Measurements from ENCODE around the gene DGLUCY. TPM values are rescaled to one million over a fixed set of nuclear protein-coding genes. Genes with fewer than 3 reads are reported as not detected.
"Not testable (repeated sequence)": the region's sequence is repeated elsewhere in the genome, so short reads cannot be mapped to it uniquely, and the experiment has no call there.

DGLUCY gene
- total and polyA plus RNA-seq, 4 donors = 29.0 to 74.3 (median 52.1) TPM

GRCh38 chr14:91264151-91265150, 150.6 kb downstream of the DGLUCY start:
- 12 to 16% methylated on average over 45 to 69 of the region's 69 CpGs for WGBS, 2 donors
- TF ChIP-seq CTCF (IDR thresholded peaks at IDR 0.05; ENCODE audit: control extremely low read depth, extremely low read depth) = no peak
- Histone ChIP-seq H3K9me3 (ENCODE audit: control insufficient read depth in 4 of 4, insufficient read depth in 3 of 4, low read length in 3 of 4) (peaks cover 0 to 3% (median 0%) of the 10 kb centered on the region in 4 donors), H3K4me1 (ENCODE audit: control insufficient read depth in 5 of 5, insufficient read depth in 5 of 5, low read length in 5 of 5) (peaks cover 0 to 9% (median 7%) of the 10 kb centered on the region in 5 donors), H3K36me3 (ENCODE audit: control insufficient read depth in 4 of 4, insufficient read depth in 4 of 4, low read length in 4 of 4) (no peaks in the 10 kb centered on the region), H3K27me3 (ENCODE audit: control insufficient read depth in 3 of 3, insufficient read depth in 3 of 3, low read length in 2 of 3) (peaks cover 0 to 10% (median 7%) of the 10 kb centered on the region in 3 donors), H3K9ac (ENCODE audit: insufficient read depth in 1 of 2, low read length in 2 of 2) (no peak overlapping the region), H3K27ac (ENCODE audit: low read depth in 1 of 2, low read length in 1 of 2) (peak overlapping the region in 1 of 2 donors; percentile 74), H3K4me3 (peak overlapping the region; percentile 46)
- peak in 1 of 3 donors; percentile 20 for DNase-seq
- peak; percentile 39 for ATAC-seq (ENCODE audit: insufficient read depth, low FRiP score)

- H3K9ac ChIP-seq (ENCODE audit: insufficient read depth in 1 of 2, low read length in 2 of 2) = no peak overlapping the region
- DNase-seq = no peak
- no peak for TF ChIP-seq CTCF (IDR thresholded peaks at IDR 0.05; ENCODE audit: control extremely low read depth, extremely low read depth)
Observed at GRCh38 chr14:91265404-91265803, 151.5 kb downstream of the DGLUCY start.

GRCh38 chr14:91266276-91266675, 152.4 kb downstream of the DGLUCY start:
- not testable (repeated sequence) for ATAC-seq (ENCODE audit: insufficient read depth, low FRiP score); H3K4me3 ChIP-seq; H3K9me3 ChIP-seq (ENCODE audit: control insufficient read depth in 4 of 4, insufficient read depth in 3 of 4, low read length in 3 of 4); DNase-seq; H3K36me3 ChIP-seq (ENCODE audit: control insufficient read depth in 4 of 4, insufficient read depth in 4 of 4, low read length in 4 of 4); H3K27ac ChIP-seq (ENCODE audit: low read depth in 1 of 2, low read length in 1 of 2); H3K9ac ChIP-seq (ENCODE audit: insufficient read depth in 1 of 2, low read length in 2 of 2)
- H3K27me3 ChIP-seq (ENCODE audit: control insufficient read depth in 3 of 3, insufficient read depth in 3 of 3, low read length in 2 of 3) = peaks cover 0 to 10% (median 7%) of the 10 kb centered on the region in 3 donors
- 97% methylated on average over 15 of the region's 15 CpGs for WGBS, 2 donors
- H3K4me1 ChIP-seq (ENCODE audit: control insufficient read depth in 5 of 5, insufficient read depth in 5 of 5, low read length in 5 of 5) = peaks cover 0 to 21% (median 12%) of the 10 kb centered on the region in 5 donors

More at GRCh38 chr14:91265404-91265803, 151.5 kb downstream of the DGLUCY start:
- H3K4me1 ChIP-seq (ENCODE audit: control insufficient read depth in 5 of 5, insufficient read depth in 5 of 5, low read length in 5 of 5) = peaks cover 0 to 19% (median 12%) of the 10 kb centered on the region in 5 donors
- WGBS, 2 donors = 88 to 91% methylated on average over 7 of the region's 7 CpGs
- no peak overlapping the region for H3K27ac ChIP-seq (ENCODE audit: low read depth in 1 of 2, low read length in 1 of 2)
- peaks cover 0 to 10% (median 7%) of the 10 kb centered on the region in 3 donors for H3K27me3 ChIP-seq (ENCODE audit: control insufficient read depth in 3 of 3, insufficient read depth in 3 of 3, low read length in 2 of 3)
- ATAC-seq (ENCODE audit: insufficient read depth, low FRiP score) = no peak
- no peak overlapping the region for H3K4me3 ChIP-seq
- peaks cover 0 to 3% (median 0%) of the 10 kb centered on the region in 4 donors for H3K9me3 ChIP-seq (ENCODE audit: control insufficient read depth in 4 of 4, insufficient read depth in 3 of 4, low read length in 3 of 4)
- H3K36me3 ChIP-seq (ENCODE audit: control insufficient read depth in 4 of 4, insufficient read depth in 4 of 4, low read length in 4 of 4) = no peaks in the 10 kb centered on the region

- ATAC-seq (ENCODE audit: insufficient read depth, low FRiP score) (no peak), DNase-seq (no peak)
- no peak overlapping the region for H3K27ac ChIP-seq (ENCODE audit: low read depth in 1 of 2, low read length in 1 of 2)
- no peaks in the 10 kb centered on the region for H3K9me3 ChIP-seq (ENCODE audit: control insufficient read depth in 4 of 4, insufficient read depth in 3 of 4, low read length in 3 of 4)
- peaks cover 0 to 10% (median 7%) of the 10 kb centered on the region in 3 donors for H3K27me3 ChIP-seq (ENCODE audit: control insufficient read depth in 3 of 3, insufficient read depth in 3 of 3, low read length in 2 of 3)
- 95 to 96% methylated on average over 7 of the region's 7 CpGs for WGBS, 2 donors
- no peak for TF ChIP-seq CTCF (IDR thresholded peaks at IDR 0.05; ENCODE audit: control extremely low read depth, extremely low read depth)
- H3K36me3 ChIP-seq (ENCODE audit: control insufficient read depth in 4 of 4, insufficient read depth in 4 of 4, low read length in 4 of 4) = peaks cover 0 to 8% (median 0%) of the 10 kb centered on the region in 4 donors
- peaks cover 0 to 25% (median 12%) of the 10 kb centered on the region in 5 donors for H3K4me1 ChIP-seq (ENCODE audit: control insufficient read depth in 5 of 5, insufficient read depth in 5 of 5, low read length in 5 of 5)
- no peak overlapping the region for H3K9ac ChIP-seq (ENCODE audit: insufficient read depth in 1 of 2, low read length in 2 of 2)
- no peak overlapping the region for H3K4me3 ChIP-seq
Observed at GRCh38 chr14:91267965-91268437, 154.1 kb downstream of the DGLUCY start.

All from lung (tissue), 12 donors.